ENCODE data around the gene GPS1.

The GPS1 gene

DNA sequence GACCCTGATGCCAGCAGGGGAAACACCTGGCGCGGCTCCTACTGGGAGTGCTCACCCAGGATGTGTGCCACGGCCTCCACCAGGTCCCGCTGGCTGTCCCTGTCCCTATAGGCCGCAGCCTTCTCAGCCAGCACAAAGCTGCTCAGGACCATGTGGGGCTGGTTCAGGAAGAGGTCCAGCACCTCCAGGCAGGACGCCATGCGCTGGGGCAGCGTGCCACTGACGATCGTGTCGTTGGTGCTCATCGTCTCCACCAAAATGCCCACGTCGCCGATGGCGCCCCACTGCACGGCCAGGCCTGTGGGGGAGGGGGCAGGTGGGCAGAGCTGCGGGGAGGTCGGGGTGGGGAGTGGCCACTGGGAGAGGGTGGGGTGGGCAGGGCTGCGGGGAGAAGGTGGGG is 29.8 kb downstream of the GPS1 start:
- no peak for DNase-seq

DNA sequence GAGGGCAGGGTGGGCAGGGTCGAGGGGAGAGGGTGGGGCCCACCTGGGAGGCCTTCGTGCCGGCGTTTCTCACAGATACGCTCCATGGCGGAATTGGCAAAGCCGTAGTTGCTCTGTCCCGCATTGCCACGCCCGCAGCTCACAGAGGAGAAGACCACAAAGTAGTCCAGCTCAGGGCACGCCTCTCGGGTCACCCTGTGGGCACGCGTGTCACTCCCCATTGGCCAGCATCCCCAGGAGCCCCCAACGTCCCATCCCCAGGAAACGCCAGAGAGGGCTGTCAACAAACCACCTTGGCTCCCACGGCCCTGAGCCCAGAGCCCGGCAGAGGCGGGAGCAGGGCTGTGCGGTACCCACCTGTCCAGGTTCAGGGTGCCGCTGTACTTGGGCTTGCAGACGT is 30.3 kb downstream of the GPS1 start:
- no peak for DNase-seq

DNA sequence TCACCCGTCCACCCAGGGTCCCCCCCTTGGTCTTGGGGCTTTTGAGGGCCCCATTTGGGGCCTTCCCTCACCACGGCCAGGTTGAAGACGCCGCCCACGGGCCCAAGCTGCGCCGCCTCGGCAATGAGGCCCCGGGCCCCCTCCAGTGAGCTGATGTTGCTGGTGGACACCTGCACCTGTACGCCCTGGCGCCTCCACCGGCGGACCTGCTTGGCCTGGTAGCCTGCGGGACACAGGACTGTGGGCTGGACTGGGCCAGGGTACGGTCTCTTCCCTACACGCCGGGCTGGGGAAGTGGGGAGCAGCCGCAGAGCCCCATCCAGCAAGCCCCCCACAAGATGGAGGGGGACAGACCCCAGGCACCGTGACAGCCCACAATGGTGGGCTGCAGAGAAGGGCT is 30.8 kb downstream of the GPS1 start:
- DNase-seq, result no peak

DNA sequence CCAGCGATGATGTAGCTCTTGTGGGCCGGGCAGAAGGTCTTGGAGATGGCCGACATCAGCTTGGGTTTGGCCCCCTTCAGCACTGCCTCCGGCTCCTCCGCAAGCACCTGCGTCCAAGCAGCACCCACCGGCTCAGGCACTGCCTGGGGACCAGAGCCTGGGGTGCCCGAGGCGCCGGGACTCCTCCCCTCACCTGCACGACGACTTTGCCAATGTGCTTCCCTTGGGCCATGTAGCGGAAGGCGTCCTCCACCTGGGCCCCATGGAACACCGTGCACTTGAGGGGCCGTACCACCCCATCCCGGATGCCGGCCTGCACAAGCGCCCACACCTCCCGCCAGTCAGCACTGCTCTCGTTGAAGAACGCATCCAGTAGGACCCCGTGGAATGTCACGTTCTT is 31.3 kb downstream of the GPS1 start:
- DNase-seq, result no peak

DNA sequence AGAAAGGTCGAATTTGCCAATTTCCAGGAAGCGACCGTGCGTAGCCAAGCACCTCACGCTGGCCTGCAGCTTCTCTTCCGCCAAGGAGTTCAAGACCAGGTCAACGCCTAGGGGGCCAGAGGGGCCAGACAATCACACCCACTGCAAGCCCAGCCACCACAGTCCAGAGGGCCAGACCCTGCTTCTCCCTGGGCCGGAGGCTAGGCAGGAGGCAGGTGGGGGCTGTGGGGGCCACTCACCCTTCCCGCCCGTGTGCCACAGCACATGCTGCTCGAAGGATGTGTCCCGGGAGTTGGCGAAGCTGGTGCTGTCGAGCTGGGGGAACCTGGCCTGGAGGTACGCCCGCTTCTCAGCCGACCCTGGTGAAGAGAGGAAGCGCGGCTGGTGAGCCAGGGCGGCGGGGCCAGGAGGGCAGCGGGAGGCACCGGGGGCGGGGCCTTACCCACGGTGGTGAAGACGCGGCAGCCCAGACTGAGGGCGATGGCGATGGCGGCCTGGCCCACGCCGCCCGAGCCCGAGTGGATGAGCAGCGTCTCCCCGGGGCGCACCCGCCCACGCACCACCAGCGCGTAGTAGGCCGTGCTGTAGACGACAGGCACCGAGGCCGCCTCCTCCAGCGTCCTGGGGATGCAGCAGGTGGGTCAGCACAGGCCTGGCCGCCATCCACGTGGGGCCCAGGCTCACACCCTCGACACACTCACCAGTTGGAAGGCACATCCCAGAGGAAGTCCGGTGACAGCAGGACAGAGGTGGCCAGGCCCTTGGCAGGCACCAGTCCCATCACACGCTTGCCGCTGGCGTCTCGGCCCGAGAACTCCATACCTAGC is 32.0 kb downstream of the GPS1 start:
- DNase-seq, result no peak

DNA sequence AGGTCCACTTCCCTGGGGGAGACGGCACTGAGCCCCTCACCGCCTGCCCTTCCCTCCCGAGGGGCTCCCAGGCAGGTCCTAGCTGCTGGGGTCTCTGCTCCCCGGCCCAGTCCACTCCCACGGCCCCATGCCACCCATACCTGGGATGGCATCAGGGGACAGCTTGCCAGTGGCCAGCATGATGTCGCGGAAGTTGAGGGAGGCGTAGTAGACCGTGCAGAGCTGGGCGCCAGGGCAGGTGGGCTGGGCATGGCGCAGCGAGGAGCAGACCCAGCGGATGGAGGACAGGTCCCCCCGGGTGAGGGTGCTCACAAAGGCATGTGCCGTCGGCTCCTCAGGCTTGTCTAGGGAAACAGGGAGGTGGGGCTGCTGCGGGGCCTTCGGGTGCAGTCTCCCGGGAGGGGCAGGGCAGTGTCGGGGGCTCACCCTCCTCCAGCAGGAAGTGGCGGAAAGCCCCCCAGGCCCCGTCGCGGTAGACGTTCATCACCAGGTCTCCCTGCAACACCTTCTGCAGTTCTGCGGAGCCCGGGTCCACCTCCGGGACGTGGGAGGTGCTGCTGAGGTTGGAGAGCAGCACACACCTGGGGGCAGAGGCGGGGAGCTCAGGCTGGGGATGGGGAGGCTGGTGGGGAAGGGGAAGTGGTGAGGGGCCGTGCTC is 32.8 kb downstream of the GPS1 start:
- no peak for DNase-seq

DNA sequence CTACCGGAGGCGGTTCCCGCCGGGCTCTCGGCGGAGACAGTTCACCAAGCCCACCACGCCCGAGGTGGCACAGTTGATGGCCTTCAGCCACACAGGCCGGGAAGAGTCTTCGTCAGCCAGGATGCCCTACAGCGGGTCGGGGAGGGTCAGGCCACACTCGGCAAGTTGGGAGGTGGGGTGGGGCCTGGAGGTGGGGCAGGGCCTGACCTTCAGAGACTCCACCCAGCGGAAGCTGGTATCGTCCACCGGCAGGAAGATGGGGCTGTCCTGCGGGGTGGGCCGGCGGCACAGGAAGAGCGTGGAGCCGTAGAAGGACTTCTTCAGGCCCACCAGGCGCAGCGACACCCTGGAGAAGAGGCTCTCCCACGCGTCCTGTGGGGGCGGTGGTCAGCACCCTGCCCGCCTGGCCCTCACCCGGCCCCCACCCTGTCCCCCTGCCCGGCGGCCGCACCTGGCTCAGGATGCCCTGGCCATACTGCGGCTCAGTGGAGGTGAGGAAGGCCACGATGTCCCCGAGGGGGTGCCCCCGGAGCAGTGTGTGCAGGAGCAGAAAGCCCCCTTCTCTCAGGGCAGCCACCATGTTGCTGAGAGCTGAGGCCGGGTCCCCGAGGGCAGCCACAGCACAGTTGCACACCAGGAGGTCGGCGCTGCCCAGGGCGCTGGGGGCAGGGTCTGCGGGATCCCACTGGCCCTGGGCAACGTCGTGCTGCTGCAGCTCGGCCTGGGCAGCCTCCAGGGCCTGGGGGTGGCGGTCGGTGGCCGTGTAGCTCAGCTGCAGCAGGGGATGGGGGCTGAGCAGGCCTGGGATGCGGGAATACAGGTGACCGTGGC is 33.5 kb downstream of the GPS1 start:
- DNase-seq, result no peak

DNA sequence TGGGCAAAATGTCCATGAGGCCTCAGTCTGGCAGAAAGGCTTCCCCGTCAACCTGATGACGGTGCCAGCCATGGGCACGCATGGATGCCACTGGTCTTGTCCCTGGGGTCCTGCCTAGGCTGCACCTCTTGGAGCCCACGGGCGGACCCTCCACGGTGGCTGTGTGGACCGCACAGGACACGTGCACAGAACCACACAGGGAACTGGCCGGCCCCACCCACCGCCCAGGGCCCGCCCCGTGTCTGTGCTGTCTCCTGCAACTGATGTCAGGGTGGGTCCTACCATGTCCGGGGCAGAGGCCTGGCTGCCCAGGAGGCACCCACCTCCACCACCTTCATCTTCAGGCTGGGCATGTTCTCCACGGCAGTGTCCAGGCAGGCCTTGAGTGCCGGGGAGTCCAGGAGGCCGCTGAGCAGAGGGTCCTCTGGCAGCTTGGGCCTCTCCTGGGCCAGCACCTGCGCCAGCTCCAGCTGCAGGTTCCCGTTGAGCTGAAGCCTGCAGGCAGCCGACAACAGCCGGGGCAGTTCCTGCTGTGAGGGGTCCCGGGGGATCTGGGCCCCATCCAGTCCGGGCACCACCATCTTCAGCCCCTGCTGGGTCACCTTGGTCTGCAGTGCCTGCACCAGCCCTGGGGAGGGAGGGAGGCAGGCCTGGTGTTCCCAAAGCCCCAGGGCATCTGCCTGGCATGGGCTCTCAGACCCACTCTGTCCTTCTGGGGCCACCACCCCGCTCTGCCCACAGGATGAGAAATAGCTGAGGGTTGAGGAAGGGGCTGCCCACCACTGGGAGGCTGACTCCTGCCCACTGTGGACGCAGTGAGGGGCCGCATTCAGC is 34.5 kb downstream of the GPS1 start:
- DNase-seq, result no peak

DNA sequence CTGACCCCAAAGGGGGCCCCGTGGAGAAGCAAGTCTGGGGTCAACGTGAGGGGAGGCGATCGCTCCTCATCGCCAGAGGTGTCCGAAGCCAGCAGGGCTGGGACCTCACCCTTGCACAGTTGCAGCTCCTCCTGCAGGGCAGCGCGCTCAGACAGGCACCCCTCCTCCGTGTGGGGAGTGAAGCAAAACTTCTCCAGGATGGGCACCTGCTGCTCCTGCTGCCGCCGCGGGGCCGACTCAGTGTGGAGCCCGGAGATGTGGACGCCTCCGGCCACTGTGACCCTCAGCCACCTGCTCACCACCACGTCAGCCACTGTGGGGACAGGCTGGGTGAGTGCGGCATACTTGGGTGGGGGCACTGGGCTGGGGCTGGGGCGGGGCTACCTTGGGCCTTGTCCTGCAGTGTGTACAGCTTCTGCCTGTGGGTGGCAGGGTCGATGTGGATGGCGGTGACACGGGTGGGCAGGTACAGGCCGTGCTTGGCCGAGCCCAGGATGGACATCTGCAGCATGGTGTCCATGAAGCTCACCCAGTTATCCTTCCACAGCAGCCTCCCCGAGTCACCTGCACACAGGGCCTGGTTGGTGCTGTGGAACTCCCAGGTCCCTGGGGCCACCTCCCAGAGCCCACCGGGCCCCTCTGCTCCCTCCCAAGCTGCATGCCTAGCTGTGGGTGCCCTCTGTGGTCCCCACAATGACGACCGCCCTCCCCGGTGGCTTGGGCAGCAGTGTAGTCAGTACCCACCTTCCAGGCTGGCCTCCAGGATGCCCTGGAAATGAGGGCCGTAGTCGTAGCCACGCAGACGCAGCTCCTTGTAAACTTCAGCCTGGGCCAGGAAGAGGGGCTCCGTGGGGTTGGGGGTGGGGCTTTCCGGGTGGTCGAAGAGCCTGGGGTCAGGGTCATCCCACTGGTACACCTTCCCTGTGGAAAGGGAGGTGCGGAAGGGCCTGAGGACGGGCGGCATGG is 35.5 kb downstream of the GPS1 start:
- DNase-seq, result no peak

DNA sequence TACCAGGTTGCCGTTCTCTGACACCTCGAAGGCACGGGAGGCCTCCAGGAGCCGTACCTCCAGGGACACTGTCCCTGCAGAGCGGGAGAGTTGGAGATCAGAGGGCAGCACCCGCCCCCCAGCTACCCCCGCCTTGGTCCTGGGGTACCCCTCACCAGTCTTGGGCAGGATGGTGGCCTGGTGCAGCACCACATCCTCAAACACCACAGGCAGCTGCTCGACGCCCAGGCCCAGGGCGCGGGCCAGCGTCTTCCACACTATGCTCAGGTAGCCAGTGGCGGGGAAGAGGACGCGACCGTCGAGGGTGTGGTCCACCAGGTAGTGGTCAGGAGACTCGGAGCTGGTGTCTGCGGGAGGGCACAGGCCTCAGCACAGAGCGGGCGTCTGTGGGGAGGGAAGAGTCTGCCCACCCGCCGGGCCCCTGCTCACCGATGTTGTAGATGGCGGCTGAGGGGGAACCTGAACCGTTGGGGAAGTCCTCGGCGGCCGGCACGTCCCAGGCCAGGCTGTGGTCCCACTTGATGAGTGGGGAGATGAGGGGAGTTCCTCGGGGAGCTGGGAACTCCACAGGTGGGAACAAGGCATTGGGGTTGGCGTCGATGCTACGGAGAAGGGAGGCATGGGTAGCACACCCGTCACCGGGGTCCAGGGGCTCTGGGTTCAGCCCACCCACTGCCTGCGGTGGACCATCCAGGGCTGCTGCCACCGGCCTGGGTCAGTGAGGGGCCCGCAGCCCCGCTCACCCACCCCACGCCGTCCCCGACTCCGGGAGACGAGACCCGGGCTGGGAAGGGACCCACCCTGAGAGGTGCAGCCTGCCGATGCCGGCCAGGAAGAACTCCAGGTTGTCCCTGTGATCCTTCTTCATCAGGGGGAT is 36.5 kb downstream of the GPS1 start:
- no peak for DNase-seq

DNA sequence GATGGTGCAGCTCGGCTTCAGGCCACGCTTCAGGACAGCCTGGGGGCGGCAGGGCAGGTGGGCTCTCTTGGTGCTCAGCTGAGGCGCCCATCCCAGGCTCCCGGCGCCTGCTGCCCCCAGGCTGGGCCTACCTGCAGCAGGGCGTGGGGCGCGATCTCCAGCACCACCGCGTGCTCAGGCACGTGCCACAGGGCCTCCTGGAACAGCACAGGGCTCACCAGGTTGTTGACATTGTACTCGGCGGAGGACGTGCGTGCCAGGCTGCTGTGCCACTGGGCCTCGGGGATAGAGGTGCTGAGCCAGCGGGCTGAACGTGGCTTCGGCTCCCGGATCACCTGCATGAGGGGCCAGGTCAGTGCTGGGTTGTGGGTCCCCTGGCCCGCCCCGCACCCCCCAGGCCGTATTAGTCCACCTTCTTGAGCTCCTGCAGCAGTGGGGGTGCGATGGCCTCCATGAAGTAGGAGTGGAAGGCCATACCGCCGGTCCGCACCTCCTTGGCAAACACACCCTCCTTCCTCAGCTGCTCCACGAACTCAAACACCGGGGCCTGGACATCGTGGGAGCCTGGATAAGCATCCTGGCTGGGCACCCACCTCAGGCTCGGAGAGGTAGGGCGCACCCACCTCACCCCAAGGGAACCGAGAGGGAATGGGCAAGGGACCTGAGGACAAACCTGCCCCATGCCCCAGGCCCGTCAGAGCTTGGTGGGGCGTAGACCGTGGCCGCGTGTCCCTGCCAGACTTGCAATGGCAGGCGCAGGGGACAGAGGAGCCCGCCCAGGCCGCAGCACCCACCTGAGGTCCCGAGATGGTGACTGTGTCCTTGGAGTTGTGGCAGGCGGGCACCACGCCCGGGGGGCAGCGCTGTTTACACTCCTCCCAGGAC is 37.4 kb downstream of the GPS1 start:
- DNase-seq, result no peak

DNA sequence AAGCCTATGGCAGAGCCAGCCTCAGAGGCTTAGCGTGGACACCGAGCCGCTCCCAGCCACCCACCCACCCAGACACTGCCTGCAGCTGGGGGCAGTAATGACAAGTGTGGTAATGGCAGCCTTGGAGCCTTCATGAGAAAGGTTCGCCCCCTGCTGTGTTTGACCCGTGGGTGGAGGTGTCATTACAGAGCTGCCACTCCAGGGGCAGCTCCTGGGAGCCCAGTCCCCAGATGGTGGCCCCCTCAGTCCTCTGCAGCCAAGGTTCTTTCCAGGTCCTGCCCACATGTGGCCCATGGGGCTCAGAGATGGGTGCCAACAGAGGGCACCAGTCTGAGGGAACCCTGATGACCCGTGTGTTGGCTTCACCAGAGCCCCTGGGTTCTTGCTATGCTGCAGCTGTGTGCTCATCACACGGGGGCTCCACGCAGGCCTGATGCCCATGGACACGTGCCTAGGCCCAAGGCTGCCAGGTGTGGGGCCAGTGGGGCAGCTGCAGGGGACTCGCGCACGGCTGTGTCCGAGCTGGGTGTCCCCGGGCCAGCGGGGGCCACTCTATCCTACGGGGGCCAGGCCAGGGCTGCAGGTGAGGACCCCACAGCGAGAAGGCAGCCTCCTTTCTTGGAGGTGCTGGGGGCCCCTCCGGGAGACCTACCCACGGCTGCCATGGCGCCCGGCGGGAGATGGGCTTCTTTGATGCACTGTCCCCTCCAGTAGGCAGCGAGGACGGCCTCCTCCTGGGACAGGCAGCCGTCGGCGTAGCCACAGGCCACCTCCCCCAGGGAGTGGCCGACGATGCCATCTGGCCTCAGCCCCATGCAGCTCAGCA is 38.2 kb downstream of the GPS1 start:
- no peak for DNase-seq

DNA sequence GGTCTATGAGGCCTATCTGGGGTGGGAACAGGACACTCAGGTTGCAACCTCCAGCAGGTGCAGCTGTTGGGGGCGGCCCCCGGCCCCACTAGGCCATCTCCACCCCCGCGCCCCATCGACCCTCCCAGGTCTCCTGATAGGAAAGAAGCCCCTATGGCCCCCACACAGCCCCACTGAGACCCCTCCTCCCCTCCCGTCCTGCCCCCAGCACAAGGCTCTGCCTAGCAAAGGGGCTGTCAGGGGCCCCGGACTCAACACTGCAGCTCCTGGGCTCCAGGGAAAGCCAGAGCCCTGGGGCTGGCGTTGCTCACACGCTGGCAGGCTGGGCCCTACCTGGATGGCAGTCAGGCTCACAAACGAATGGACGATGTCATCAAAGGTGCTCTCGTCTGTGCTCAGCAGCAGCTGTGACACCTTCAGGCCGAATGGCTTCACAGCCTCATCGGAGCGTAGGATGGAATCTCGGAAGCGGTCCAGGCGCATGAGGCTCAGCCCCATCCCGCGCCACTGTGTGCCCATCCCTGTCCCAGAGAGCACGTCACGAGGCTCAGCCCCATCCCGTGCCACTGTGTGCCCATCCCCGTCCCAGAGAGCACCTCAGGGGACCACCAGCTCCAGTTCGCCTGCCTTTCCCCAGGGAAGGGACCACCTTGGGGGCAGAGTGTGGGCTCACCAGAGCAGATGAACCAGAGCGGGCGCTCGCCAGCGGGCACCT is 39.0 kb downstream of the GPS1 start:
- no peak for DNase-seq

DNA sequence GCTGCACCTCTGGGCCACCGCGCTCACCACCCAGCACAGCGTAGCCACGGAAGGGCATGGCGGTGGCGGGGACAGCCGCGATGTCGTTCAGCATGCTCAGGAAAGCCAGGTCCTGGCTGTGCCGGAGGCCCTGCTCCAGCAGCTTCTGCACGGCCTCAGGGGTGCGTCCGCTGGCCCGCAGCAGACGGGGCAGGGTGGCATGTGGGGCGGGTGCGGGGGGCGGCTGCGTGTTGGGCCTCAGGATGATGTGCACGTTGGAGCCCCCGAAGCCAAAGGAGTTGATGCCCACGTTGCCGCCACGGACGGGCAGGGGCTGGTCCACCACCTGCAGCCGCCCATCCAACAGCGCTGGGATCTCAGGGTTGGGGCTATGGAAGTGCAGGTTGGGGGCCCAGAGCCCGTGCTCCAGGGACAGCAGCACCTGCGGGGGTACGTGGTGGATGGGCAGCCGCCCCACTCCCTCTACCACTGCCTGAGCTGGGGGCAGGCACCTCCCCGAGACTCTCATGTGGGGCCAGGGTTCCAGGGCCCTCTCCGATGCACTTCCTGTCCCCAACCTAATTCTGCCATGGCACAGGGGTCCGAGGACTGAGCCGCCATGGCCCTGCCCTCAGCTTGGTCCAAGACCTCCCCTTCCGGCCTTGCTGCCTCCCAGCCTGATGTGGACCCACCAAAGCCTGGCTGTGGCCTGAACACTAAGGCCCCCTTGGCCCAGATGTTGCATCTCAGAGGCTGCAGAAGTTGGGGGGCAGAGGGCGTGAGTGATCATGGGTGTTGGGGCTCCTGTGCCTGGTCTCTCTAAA is 39.8 kb downstream of the GPS1 start:
- no peak for DNase-seq

DNA sequence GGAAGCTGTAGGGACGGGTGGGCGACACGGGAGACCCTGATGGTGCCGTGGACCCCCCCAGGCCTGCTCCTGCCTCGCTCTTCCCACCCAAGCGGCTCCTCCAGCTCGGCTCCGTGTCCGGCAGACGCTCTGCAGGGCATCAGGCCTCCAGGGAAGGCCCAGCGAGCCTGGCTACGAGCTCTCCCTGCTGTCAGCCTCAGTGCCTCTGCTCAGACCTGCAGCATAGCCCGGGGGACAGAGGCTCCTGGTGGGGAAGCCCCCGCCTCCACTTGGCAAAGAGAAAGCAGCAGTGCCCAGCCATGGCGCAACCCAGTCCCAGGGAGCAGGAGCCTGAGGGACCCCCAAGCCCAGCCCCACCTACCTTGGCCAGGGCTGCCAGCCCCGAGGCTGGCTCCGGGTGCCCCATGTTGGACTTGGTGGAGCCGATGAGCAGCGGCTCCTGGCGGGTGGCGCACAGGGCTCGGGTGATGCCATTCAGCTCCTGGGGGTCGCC is 40.4 kb downstream of the GPS1 start:
- DNase-seq, result no peak

DNA sequence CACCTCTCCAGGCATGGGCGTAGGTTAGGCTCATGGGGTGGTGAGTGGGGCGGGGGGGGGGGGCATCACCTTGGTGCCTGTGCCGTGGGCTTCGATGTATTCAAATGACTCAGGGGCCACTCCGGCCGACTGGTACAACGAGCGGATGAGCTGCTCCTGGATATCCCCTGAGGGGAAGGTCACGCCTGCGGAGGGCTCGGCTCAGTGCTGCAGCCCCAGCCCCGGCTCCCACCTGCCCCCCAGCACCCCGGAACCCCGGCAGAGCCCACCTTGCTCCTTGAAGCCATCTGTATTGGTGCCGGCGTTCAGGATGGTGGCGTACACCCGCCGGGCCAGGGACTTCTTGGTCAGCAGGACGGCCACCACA is 40.9 kb downstream of the GPS1 start:
- DNase-seq, result no peak
